Astrocyte (in vitro differentiated cells and primary cell): ENCODE results near the gene TMEM97.

Experiments used
- EZH2 ChIP-seq: IDR thresholded peaks from 2 replicates; pipeline ENCODE4 v1.6.1; 2012; ENCODE audit warnings: mild to moderate bottlenecking, low read length, inconsistent platforms; ENCODE audit not compliant: insufficient read depth
- TF ChIP-seq, protein P1 (sequence below): IDR thresholded peaks from 2 replicates; pipeline ENCODE4 v1.5.1; 2011; ENCODE audit warnings: low read depth, mild to moderate bottlenecking, inconsistent platforms, low read length, moderate library complexity; ENCODE audit not compliant: insufficient read depth

DNA sequence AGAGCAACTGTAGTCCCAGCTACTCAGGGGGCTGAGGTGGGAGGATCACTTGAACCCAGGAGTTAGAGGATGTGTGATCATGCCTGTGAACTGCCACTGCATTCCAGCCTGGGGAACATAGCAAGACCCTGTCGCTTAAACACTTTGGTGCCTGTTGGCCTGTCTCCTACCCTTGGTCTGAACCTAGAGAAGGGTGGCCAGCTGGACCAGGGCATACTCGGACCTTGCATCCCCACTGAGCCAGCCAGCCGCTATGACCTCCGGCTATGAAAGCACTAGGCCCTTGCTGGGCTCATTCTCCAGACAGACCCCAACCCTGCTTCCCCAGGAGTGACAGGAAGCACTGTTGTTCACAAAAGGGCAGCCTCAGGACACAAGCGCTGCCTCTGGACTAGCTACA is 11.7 kb downstream of the TMEM97 start:
- TF ChIP-seq, protein P1, sequence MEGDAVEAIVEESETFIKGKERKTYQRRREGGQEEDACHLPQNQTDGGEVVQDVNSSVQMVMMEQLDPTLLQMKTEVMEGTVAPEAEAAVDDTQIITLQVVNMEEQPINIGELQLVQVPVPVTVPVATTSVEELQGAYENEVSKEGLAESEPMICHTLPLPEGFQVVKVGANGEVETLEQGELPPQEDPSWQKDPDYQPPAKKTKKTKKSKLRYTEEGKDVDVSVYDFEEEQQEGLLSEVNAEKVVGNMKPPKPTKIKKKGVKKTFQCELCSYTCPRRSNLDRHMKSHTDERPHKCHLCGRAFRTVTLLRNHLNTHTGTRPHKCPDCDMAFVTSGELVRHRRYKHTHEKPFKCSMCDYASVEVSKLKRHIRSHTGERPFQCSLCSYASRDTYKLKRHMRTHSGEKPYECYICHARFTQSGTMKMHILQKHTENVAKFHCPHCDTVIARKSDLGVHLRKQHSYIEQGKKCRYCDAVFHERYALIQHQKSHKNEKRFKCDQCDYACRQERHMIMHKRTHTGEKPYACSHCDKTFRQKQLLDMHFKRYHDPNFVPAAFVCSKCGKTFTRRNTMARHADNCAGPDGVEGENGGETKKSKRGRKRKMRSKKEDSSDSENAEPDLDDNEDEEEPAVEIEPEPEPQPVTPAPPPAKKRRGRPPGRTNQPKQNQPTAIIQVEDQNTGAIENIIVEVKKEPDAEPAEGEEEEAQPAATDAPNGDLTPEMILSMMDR: no peak
- TF ChIP-seq EZH2: no peak
